HTR-8/SVneo (cell line): ENCODE results near the gene FARP1.
"Not testable (repeated sequence)": the region's sequence is repeated elsewhere in the genome, so short reads cannot be mapped to it uniquely, and the experiment has no call there.

ENCODE experiments used
- DNase-seq: peaks from one replicate; pipeline ENCODE4 v3.0.0; 2011; ENCODE audit warnings: low spot score, mixed read lengths; ENCODE audit not compliant: insufficient read length
- FAIRE-seq: peaks from 2 replicates; lab custom pipeline; 2011; peaks lifted over from hg19 to GRCh38; lab: Jason Lieb, UNC

The FARP1 gene

GRCh38 chr13:98405107-98405571, 262.2 kb downstream of the FARP1 start:
- FAIRE-seq, result no peak
- DNase-seq, result no peak

- DNase-seq, result no peak
- FAIRE-seq, result no peak
Measured at GRCh38 chr13:98405690-98406344, 262.9 kb downstream of the FARP1 start.

- FAIRE-seq, result no peak
Measured at GRCh38 chr13:98406427-98406826, 263.5 kb downstream of the FARP1 start.

GRCh38 chr13:98406971-98407370, 264.1 kb downstream of the FARP1 start:
- DNase-seq (no peak), FAIRE-seq (no peak)

More at GRCh38 chr13:98406427-98406826, 263.5 kb downstream of the FARP1 start:
- no peak for DNase-seq

- DNase-seq (no peak), FAIRE-seq (no peak)
Measured at GRCh38 chr13:98407575-98407974, 264.7 kb downstream of the FARP1 start.

GRCh38 chr13:98409281-98409680, 266.4 kb downstream of the FARP1 start:
- DNase-seq (no peak), FAIRE-seq (no peak)

- DNase-seq (no peak), FAIRE-seq (no peak)
Measured at GRCh38 chr13:98410612-98411011, 267.7 kb downstream of the FARP1 start.

- DNase-seq, result no peak
- FAIRE-seq, result no peak
Measured at GRCh38 chr13:98411013-98411412, 268.1 kb downstream of the FARP1 start.

- DNase-seq (no peak), FAIRE-seq (no peak)
Measured at GRCh38 chr13:98411617-98412265, 268.8 kb downstream of the FARP1 start.

GRCh38 chr13:98413278-98413677, 270.4 kb downstream of the FARP1 start:
- DNase-seq, FAIRE-seq: not testable (repeated sequence)

- no peak for FAIRE-seq
- DNase-seq, result no peak
Measured at GRCh38 chr13:98413796-98414195, 270.9 kb downstream of the FARP1 start.

- FAIRE-seq (no peak), DNase-seq (no peak)
Measured at GRCh38 chr13:98415326-98416070, 272.6 kb downstream of the FARP1 start.

GRCh38 chr13:98416408-98416807, 273.5 kb downstream of the FARP1 start:
- DNase-seq (no peak), FAIRE-seq (no peak)

- no peak for FAIRE-seq
- no peak for DNase-seq
Measured at GRCh38 chr13:98419786-98420553, 277.1 kb downstream of the FARP1 start.

GRCh38 chr13:98420554-98421175, 277.8 kb downstream of the FARP1 start:
- FAIRE-seq (no peak), DNase-seq (no peak)

GRCh38 chr13:98422046-98422445, 279.2 kb downstream of the FARP1 start:
- FAIRE-seq, result no peak
- DNase-seq, result no peak

GRCh38 chr13:98423417-98423816, 280.5 kb downstream of the FARP1 start:
- FAIRE-seq (no peak), DNase-seq (no peak)

- no peak for FAIRE-seq
Measured at GRCh38 chr13:98427331-98427995, 284.6 kb downstream of the FARP1 start.

GRCh38 chr13:98428256-98428966, 285.5 kb downstream of the FARP1 start:
- FAIRE-seq (no peak), DNase-seq (no peak)

More at GRCh38 chr13:98427331-98427995, 284.6 kb downstream of the FARP1 start:
- DNase-seq, result no peak
